Neuronal stem cell (in vitro differentiated cells): ENCODE measurements around the gene COX7A2.

Experiments used
- DNase-seq: peaks from one replicate; pipeline ENCODE4 v3.0.0-alpha.2; 2013; ENCODE audit warnings: low spot score
- H2AFZ ChIP-seq: one replicate; pipeline ENCODE4 v1.6.1; 2013; ENCODE audit warnings: mild to moderate bottlenecking, low read length, inconsistent platforms
- H2AK5ac ChIP-seq: 2 replicates; pipeline ENCODE4 v1.6.1; 2013; ENCODE audit warnings: low read depth, mild to moderate bottlenecking, inconsistent platforms, low read length, moderate library complexity, mixed read lengths
- H2BK120ac ChIP-seq: 2 replicates; pipeline ENCODE4 v1.6.1; 2013; ENCODE audit warnings: low read depth, mild to moderate bottlenecking, inconsistent platforms, low read length, moderate library complexity, mixed read lengths
- H2BK12ac ChIP-seq: one replicate; pipeline ENCODE4 v1.6.1; 2013; ENCODE audit warnings: low read length, inconsistent platforms
- H2BK15ac ChIP-seq: 2 replicates; pipeline ENCODE4 v1.6.1; 2013; ENCODE audit warnings: mild to moderate bottlenecking, low read length, inconsistent platforms, mixed read lengths
- H2BK5ac ChIP-seq: one replicate; pipeline ENCODE4 v1.6.1; 2013; ENCODE audit warnings: inconsistent platforms, mild to moderate bottlenecking, low read length, moderate library complexity
- H3K14ac ChIP-seq: one replicate; pipeline ENCODE4 v1.6.1; 2013; ENCODE audit warnings: low read length, inconsistent platforms
- H3K18ac ChIP-seq: 2 replicates; pipeline ENCODE4 v1.6.1; 2013; ENCODE audit warnings: low read length, inconsistent platforms
- H3K23ac ChIP-seq: 2 replicates; pipeline ENCODE4 v1.6.1; 2013; ENCODE audit warnings: low read depth, mild to moderate bottlenecking, mixed read lengths, low read length, inconsistent platforms; ENCODE audit not compliant: poor library complexity
- H3K27ac ChIP-seq: replicated peaks from 3 replicates; pipeline ENCODE4 v1.5.1; 2013; ENCODE audit warnings: low read length, inconsistent platforms
- H3K27me3 ChIP-seq, 3 experiments: 2 replicates each; pipeline ENCODE4 v1.6.1; 2013; ENCODE audit warnings: low read length in 3 of 3, mild to moderate bottlenecking in 2 of 3, inconsistent platforms in 1 of 3, low read depth in 1 of 3, mixed read lengths in 1 of 3, moderate library complexity in 1 of 3; ENCODE audit not compliant: control insufficient read depth in 3 of 3, insufficient read depth in 3 of 3
- H3K36me3 ChIP-seq, 2 donors: replicated peaks in 1 of 2; 2 replicates each; pipeline ENCODE4 v1.6.1; 2013; ENCODE audit warnings: low read length in 2 of 2; ENCODE audit not compliant: control insufficient read depth in 2 of 2, insufficient read depth in 2 of 2
- H3K4ac ChIP-seq: 2 replicates; pipeline ENCODE4 v1.6.1; 2013; ENCODE audit warnings: inconsistent platforms, mild to moderate bottlenecking, low read length, moderate library complexity
- H3K4me1 ChIP-seq, 2 donors: 1 replicate in 1 of 2; 2 replicates in 1 of 2; pipeline ENCODE4 v1.6.1; 2013; ENCODE audit warnings: low read length in 2 of 2, low read depth in 1 of 2; ENCODE audit not compliant: control insufficient read depth in 2 of 2, insufficient read depth in 1 of 2
- H3K4me2 ChIP-seq: one replicate; pipeline ENCODE4 v1.6.1; 2013; ENCODE audit warnings: mild to moderate bottlenecking, low read length, inconsistent platforms; ENCODE audit not compliant: insufficient read depth, poor library complexity, severe bottlenecking
- H3K4me3 ChIP-seq, 2 donors: 2 replicates each; pipeline ENCODE4 v1.5.1; 2013; ENCODE audit warnings: low read length in 2 of 2, mild to moderate bottlenecking in 2 of 2, inconsistent platforms in 1 of 2, moderate library complexity in 1 of 2
- H3K79me1 ChIP-seq: one replicate; pipeline ENCODE4 v1.6.1; 2013; ENCODE audit warnings: low read depth, mild to moderate bottlenecking, inconsistent platforms, low read length, moderate library complexity
- H3K9ac ChIP-seq: one replicate; pipeline ENCODE4 v1.6.1; 2013; ENCODE audit warnings: mild to moderate bottlenecking, low read depth, low read length, inconsistent platforms; ENCODE audit not compliant: poor library complexity
- H3K9me3 ChIP-seq, 2 donors: replicated peaks in 1 of 2; 2 replicates each; pipeline versions ENCODE3 to v1.6.1; 2013; ENCODE audit warnings: low read length in 2 of 2, mild to moderate bottlenecking in 2 of 2, inconsistent platforms in 1 of 2, low read depth in 1 of 2, mixed read lengths in 1 of 2, moderate library complexity in 1 of 2; ENCODE audit not compliant: control insufficient read depth in 2 of 2, insufficient read depth in 1 of 2
- H4K8ac ChIP-seq: one replicate; pipeline ENCODE4 v1.6.1; 2013; ENCODE audit warnings: low read depth, mild to moderate bottlenecking, inconsistent platforms, low read length, moderate library complexity
- H4K91ac ChIP-seq: one replicate; pipeline ENCODE4 v1.6.1; 2013; ENCODE audit warnings: low read length, low read depth, mild to moderate bottlenecking, inconsistent platforms; ENCODE audit not compliant: poor library complexity
- WGBS, 2 donors: extraction: QIAGEN DNeasy Blood & Tissue Kit; methylation state at CpG; one replicate each; pipeline ENCODE4 v1.1.7; 2013; ENCODE audit warnings: missing lambda C conversion rate in 2 of 2, mixed read lengths in 1 of 2; ENCODE audit not compliant: insufficient read length in 2 of 2, insufficient replicate concordance in 1 of 2; ENCODE audit errors: extremely low coverage in 2 of 2; 5-methylcytosine and 5-hydroxymethylcytosine counted together

COX7A2 gene

GRCh38 chr6:75209184-75209723, 34.3 kb downstream of the COX7A2 start:
- no peak overlapping the region for H2BK12ac ChIP-seq
- H4K91ac ChIP-seq: no peak overlapping the region
- DNase-seq: no peak
- H2AFZ ChIP-seq: peak overlapping the region; percentile 7
- no peak overlapping the region for H3K4ac ChIP-seq
- H3K4me2 ChIP-seq: no peak overlapping the region
- no peak overlapping the region for H3K18ac ChIP-seq
- H3K4me1 ChIP-seq: peaks cover 5 to 21% of the 10 kb centered on the region in 2 donors
- H3K14ac ChIP-seq: no peak overlapping the region
- no peak overlapping the region for H3K9ac ChIP-seq
- H3K79me1 ChIP-seq: no peaks in the 10 kb centered on the region
- no peak overlapping the region for H2AK5ac ChIP-seq
- peaks cover 15 to 66% (median 45%) of the 10 kb centered on the region in 3 experiments for H3K27me3 ChIP-seq
- no CpG with 5 or more reads among the region's 7 CpGs for WGBS, 2 donors
- H3K4me3 ChIP-seq: no peak overlapping the region
- H3K23ac ChIP-seq: no peak overlapping the region
- no peak overlapping the region for H2BK120ac ChIP-seq
- no peak overlapping the region for H4K8ac ChIP-seq
- H2BK15ac ChIP-seq: no peak overlapping the region
- H3K9me3 ChIP-seq: no peaks in the 10 kb centered on the region
- no peak overlapping the region for H3K27ac ChIP-seq
- H3K36me3 ChIP-seq: no peaks in the 10 kb centered on the region
- no peak overlapping the region for H2BK5ac ChIP-seq

DNA sequence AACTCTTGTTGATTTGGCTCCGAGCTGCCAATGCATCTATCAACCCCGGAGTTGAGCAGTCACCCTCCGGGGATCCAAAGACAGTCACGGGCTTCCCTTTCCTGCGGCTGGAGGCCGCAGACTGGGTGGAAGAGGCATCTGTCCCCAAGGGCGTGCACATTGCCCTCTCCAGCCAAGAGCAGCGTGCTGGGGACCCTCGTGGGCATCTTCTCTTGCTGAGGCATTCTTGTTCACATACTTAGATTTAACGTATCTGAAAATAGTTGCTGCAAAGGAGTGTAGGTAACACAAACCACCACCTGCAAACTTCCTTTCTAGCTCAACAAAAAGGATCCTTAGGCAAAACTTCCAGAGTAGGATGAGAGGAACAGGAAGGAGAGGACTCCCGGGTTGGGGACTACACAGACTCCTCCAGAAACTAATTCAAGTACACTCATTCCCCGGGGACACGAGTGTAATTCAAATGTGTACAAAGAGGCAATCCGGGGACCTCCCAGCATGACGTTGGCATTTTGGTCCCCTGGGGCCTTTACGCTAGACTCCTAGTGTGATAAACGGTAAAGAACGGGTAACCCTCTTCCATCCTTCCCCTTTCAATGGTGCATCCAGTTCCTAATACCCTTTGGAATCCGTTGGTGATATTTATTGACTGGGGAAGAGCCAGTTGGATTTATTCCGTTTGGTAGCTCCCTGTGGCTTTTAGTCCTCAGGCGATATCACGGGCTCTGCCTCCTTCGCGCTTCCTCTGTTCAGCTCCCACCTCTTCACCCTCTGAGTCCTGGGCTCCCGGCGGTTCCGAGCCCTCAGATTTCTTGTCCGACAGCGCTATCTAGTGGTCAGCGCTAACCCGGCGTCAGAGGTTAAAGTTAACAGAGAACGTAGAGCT, 35.1 kb downstream of the COX7A2 start:
- H3K27me3 ChIP-seq: peaks cover 15 to 73% (median 51%) of the 10 kb centered on the region in 3 experiments

DNA sequence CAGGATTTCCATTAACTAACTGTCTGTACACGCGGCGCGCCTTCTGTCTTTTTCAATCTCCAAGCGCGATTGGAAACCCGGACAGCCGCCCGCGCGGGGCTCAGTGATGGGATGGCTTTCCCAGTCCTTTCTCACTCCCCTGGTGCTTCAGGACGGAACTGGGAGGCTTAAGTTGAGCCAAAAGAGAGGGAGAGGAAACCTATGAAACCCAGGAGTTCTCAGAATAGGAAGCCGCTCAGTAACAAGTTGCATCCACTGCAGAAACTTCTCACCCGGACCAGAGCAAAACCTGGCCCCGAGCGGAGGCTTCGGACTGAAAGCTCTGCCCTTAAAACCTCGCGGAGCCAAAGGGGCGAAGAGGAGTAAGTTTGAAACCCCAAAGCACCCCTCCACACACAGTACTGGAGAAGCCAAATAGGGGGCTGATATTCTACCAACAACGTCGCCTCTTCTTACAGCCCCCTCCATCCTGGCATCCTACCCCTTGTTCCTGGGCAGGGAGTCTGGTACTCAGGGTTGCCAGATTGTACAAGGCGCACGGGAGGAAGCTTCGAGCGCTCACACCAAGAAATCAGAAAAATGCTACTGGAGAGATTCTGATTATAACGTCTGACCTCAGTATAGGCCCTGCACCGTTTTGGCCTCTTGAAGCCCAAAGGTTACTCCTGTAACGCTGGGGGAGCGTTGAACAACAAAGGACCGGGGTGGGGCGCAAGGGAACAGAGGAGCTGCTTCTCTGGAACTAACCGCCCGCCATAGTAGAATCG, 36.8 kb downstream of the COX7A2 start:
- H2BK15ac ChIP-seq: peak overlapping the region; percentile 5
- DNase-seq: peak; percentile 37
- no peak overlapping the region for H4K91ac ChIP-seq
- no peaks in the 10 kb centered on the region for H3K79me1 ChIP-seq
- H3K36me3 ChIP-seq: no peaks in the 10 kb centered on the region
- no peak overlapping the region for H3K4ac ChIP-seq
- H3K27ac ChIP-seq: no peak overlapping the region
- H3K4me2 ChIP-seq: peak overlapping the region; percentile 96
- no peak overlapping the region for H3K14ac ChIP-seq
- H2BK5ac ChIP-seq: no peak overlapping the region
- H3K9ac ChIP-seq: peak overlapping the region; percentile 33
- peaks cover 23 to 91% (median 68%) of the 10 kb centered on the region in 3 experiments for H3K27me3 ChIP-seq
- H2BK12ac ChIP-seq: no peak overlapping the region
- no peak overlapping the region for H3K23ac ChIP-seq
- WGBS, 2 donors: no CpG with 5 or more reads among the region's 35 CpGs
- H2AK5ac ChIP-seq: no peak overlapping the region
- H3K4me3 ChIP-seq: peak overlapping the region in 1 of 2 donors; percentile 73
- H4K8ac ChIP-seq: no peak overlapping the region
- no peaks in the 10 kb centered on the region for H3K9me3 ChIP-seq
- H3K18ac ChIP-seq: peak overlapping the region; percentile 53
- no peak overlapping the region for H2BK120ac ChIP-seq
- H3K4me1 ChIP-seq: peaks cover 5 to 25% of the 10 kb centered on the region in 2 donors
- H2AFZ ChIP-seq: peak overlapping the region; percentile 87

More for the DNA sequence above, 35.1 kb downstream of the COX7A2 start:
- no peaks in the 10 kb centered on the region for H3K9me3 ChIP-seq
- no peak overlapping the region for H4K8ac ChIP-seq
- no peak overlapping the region for H2BK12ac ChIP-seq
- H3K4me1 ChIP-seq: peaks cover 5 to 21% of the 10 kb centered on the region in 2 donors
- WGBS, 2 donors: no CpG with 5 or more reads among the region's 33 CpGs
- H3K27ac ChIP-seq: no peak overlapping the region
- DNase-seq: peak; percentile 86
- H3K4me3 ChIP-seq: no peak overlapping the region
- H3K23ac ChIP-seq: no peak overlapping the region
- no peak overlapping the region for H4K91ac ChIP-seq
- no peak overlapping the region for H3K4ac ChIP-seq
- H2BK120ac ChIP-seq: no peak overlapping the region
- no peak overlapping the region for H2AFZ ChIP-seq
- no peak overlapping the region for H2BK15ac ChIP-seq
- peak overlapping the region; percentile 37 for H3K4me2 ChIP-seq
- H2AK5ac ChIP-seq: no peak overlapping the region
- H3K18ac ChIP-seq: no peak overlapping the region
- no peak overlapping the region for H3K14ac ChIP-seq
- H2BK5ac ChIP-seq: no peak overlapping the region
- H3K36me3 ChIP-seq: no peaks in the 10 kb centered on the region
- no peaks in the 10 kb centered on the region for H3K79me1 ChIP-seq
- no peak overlapping the region for H3K9ac ChIP-seq
